Prostate gland (tissue), 2 donors: ENCODE data around the gene C1S. TPM values are rescaled to one million over a fixed set of nuclear protein-coding genes. Genes with fewer than 3 reads are reported as not detected.

ENCODE experiments used
- DNase-seq: peaks from one replicate; pipeline ENCODE4 v3.0.0-alpha.2; 2019; ENCODE audit warnings: low spot score
- H3K27ac ChIP-seq, 2 donors: fragments of 200-600 bp; sonication (generic); 2 replicates each; pipeline ENCODE4 v1.5.1; 2017 to 2019
- H3K27me3 ChIP-seq: fragments of 200-600 bp; sonication (generic); replicated peaks from 2 replicates; pipeline ENCODE4 v1.5.1; 2019; ENCODE audit not compliant: insufficient read depth
- H3K36me3 ChIP-seq, 2 donors: fragments of 200-600 bp; sonication (generic); 1 replicate in 1 of 2; 2 replicates in 1 of 2; pipeline versions ENCODE4 v1.5.1 to v1.8.1; 2017 to 2019
- H3K4me1 ChIP-seq: fragments of 200-600 bp; sonication (generic); replicated peaks from 2 replicates; pipeline ENCODE4 v1.5.1; 2019
- H3K4me3 ChIP-seq, 2 donors: fragments of 200-600 bp; sonication (generic); 2 replicates each; pipeline ENCODE4 v1.5.1; 2017 to 2019
- H3K9me3 ChIP-seq: fragments of 200-600 bp; sonication (generic); 2 replicates; pipeline ENCODE4 v1.5.1; 2017
- CTCF ChIP-seq, 4 experiments: fragments of 200-600 bp in 2 of 4; fragments of 450-650 bp in 2 of 4; sonication (generic) in 2 of 4; IDR thresholded peaks; 1 replicate in 3 of 4; 2 replicates in 1 of 4; pipeline ENCODE4 v1.5.1; 2016 to 2019; ENCODE audit warnings: antibody characterized with exemption in 4 of 4, mild to moderate bottlenecking in 2 of 4, moderate library complexity in 2 of 4
- POLR2A ChIP-seq: fragments of 450-650 bp; IDR thresholded peaks from one replicate; pipeline ENCODE4 v1.6.1; 2016; ENCODE audit warnings: antibody characterized with exemption, mild to moderate bottlenecking
- POLR2AphosphoS5 ChIP-seq: sonication (generic); formaldehyde crosslinking; IDR thresholded peaks from one replicate; pipeline ENCODE4 v1.6.1; 2017; ENCODE audit warnings: antibody characterized with exemption
- WGBS: methylation state at CpG from one replicate; pipeline ENCODE4 v1.1.5; 2018; 5-methylcytosine and 5-hydroxymethylcytosine counted together
- intact Hi-C: fragments of 100-400 bp; cut with DNase I; formaldehyde crosslinking; loops from one replicate; pipeline ENCODE4 v1.14.2; 2022
- total RNA-seq, 2 donors: library from RNA; depleted of rRNA; stranded (reverse); fragments of >200 nt; gene quantifications; one replicate each; pipeline ENCODE4 v1.1.0, GENCODE V29; 2016

The C1S gene
- total RNA-seq, 2 donors from 2014 or later: 52.7 to 176 TPM

DNA sequence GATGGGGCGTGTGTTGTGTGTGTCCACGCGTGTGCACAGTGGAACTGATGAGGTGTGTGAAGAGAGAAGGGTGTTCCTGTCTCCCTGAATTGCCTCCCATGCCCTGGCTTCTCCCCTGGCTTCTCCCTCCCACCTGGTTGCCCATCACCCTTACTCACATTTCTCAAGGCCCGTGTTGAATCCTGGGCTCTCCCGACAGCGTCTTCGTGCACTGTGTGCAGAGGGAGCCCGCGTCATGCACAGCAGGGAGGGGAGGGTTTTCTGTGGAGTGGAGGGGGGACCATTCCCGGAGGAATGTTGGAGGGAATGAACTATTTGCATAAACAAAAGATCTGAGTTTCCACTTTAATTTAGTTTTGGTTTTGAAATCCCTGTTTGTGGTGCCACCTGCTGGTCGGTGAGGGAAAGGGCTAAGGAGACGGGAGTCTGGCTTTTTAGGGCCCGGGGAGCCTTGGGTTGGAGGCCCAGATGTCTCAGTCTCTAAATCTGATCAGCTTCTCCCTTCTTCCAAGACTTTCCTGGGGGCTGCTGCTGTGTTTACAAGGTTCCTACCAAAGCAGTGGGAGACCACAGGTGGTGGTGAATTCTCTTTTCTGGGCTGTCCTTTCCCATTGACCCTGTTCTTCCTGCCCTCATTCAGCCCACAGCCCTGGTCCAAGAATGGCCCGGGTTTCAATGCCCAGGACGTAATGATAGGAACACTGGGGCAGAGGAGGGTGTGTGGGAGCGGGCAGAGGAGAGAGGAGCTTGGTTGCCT lies 31.9 kb downstream of the C1S start, which contains the start of gene C1R:
TSS of gene C1R (minus strand) at position 217 of the 757 bp plus-strand sequence. CDS start at position 160, 57 bp downstream.
- peak; percentile 84 to 93 (median 88) for TF ChIP-seq CTCF (IDR thresholded peaks at IDR 0.05)
- TF ChIP-seq POLR2AphosphoS5: peak; percentile 81
- no peak for TF ChIP-seq POLR2A
- 8% methylated on average over 16 of the region's 16 CpGs for WGBS
- Histone ChIP-seq H3K4me3 (peak within 1 kb of the TSS; percentile 21 to 32), H3K36me3 (peaks cover 0 to 7% of the 10 kb centered on the region in 2 donors), H3K27me3 (no peaks in the 10 kb centered on the region), H3K27ac (peak within 1 kb of the TSS; percentile 66 to 77), H3K4me1 (no peaks in the 10 kb centered on the region), H3K9me3 (no peaks in the 10 kb centered on the region)
- DNase-seq: peak; percentile 55
- intact Hi-C loops: loop anchor here (1.0 kb wide), 1 partner anchor 32 kb away; the partner anchor contains the start of gene C1S

DNA sequence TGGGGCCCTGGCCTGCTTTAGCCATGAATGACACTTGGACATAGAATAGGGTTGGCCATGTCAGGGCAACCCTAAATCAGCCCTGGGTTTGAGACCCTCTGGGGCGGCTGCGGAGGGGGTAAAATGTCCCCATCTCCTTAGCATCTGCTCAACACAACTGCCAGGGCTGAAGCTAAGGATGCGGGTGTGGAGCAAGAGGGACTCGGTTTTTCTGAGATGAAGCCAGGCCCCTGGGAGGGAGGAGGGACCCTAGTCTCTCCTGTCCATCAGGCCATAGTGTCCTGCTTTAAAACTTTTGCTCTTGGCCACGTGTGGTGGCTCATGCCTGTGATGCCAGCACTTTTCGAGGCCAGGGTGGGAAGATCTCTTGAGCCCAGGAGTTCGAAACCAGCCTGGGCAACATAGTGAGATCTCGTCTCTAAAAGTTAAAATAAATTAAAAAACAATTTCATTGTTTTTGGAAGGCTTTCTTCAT lies 32.5 kb downstream of the C1S start:
- no peaks in the 10 kb centered on the region for H3K4me1 ChIP-seq
- TF ChIP-seq CTCF (IDR thresholded peaks at IDR 0.05) (no peak), POLR2A (no peak), POLR2AphosphoS5 (no peak)
- peak overlapping the region; percentile 66 to 77 for H3K27ac ChIP-seq
- no peaks in the 10 kb centered on the region for H3K27me3 ChIP-seq
- DNase-seq: no peak
- H3K4me3 ChIP-seq: no peak overlapping the region
- intact Hi-C loops: loop anchor here (1.0 kb wide), 1 partner anchor 33 kb away; the partner anchor contains the start of gene C1S
- H3K36me3 ChIP-seq: peaks cover 0 to 7% of the 10 kb centered on the region in 2 donors
- no peaks in the 10 kb centered on the region for H3K9me3 ChIP-seq
- WGBS: 73% methylated on average over 8 of the region's 8 CpGs

- H3K9me3 ChIP-seq: no peaks in the 10 kb centered on the region
- DNase-seq: no peak
- intact Hi-C loops: no loop called here
- H3K36me3 ChIP-seq: peaks cover 0 to 7% of the 10 kb centered on the region in 2 donors
- no peaks in the 10 kb centered on the region for H3K27me3 ChIP-seq
- 57% methylated on average over 5 of the region's 5 CpGs for WGBS
- H3K27ac ChIP-seq: no peak overlapping the region
- no peak overlapping the region for H3K4me3 ChIP-seq
- TF ChIP-seq CTCF (IDR thresholded peaks at IDR 0.05) (no peak), POLR2A (no peak), POLR2AphosphoS5 (no peak)
- H3K4me1 ChIP-seq: no peaks in the 10 kb centered on the region
Observed at GRCh38 chr12:7093486-7093885, 33.0 kb downstream of the C1S start.

DNA sequence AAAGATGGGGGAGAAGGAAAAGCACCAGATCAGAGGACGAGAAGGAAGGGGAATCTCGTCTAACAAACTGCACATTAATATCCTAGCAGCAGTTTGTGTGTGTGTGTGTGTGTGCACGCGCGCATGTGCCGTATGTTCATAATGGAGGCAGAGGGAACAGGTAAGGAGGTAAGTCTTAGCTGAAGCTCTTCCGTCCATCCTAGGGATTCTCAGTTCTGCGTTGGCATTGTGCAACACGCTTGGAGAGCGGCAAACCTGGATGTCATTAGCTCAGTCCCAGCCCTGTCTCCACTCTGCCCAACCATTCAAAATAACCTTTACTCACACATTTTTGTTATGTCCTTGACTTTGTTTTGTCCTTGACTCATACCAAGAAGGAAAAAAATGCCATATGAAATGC lies 33.4 kb downstream of the C1S start:
- TF ChIP-seq CTCF (IDR thresholded peaks at IDR 0.05) (no peak), POLR2A (no peak), POLR2AphosphoS5 (no peak)
- intact Hi-C loops: no loop called here
- Histone ChIP-seq H3K27ac (no peak overlapping the region), H3K4me3 (no peak overlapping the region), H3K4me1 (no peaks in the 10 kb centered on the region), H3K36me3 (peaks cover 0 to 6% of the 10 kb centered on the region in 2 donors), H3K9me3 (no peaks in the 10 kb centered on the region), H3K27me3 (no peaks in the 10 kb centered on the region)
- DNase-seq: no peak
- WGBS: 53% methylated on average over 10 of the region's 10 CpGs
